MM.1S (cell line): ENCODE results near the gene CFAP61.

Experiments used
- DNase-seq: peaks from one replicate; pipeline ENCODE4 v3.0.0-alpha.2; 2015
- H2AFZ ChIP-seq: fragments of 300-600 bp; sonication (generic); 2 replicates; pipeline ENCODE4 v1.6.0; 2016; ENCODE audit warnings: antibody characterized with exemption, low read length
- H3F3A ChIP-seq: fragments of 300-600 bp; sonication (generic); 2 replicates; pipeline ENCODE4 v1.6.1; 2016; ENCODE audit warnings: mild to moderate bottlenecking, antibody characterized with exemption, low read length, moderate library complexity, mixed read lengths; ENCODE audit not compliant: insufficient read depth
- H3K27ac ChIP-seq: fragments of 300-600 bp; sonication (generic); 2 replicates; pipeline ENCODE4 v1.5.1; 2016; ENCODE audit warnings: mild to moderate bottlenecking, low read length
- H3K27me3 ChIP-seq: fragments of 300-600 bp; sonication (generic); replicated peaks from 2 replicates; pipeline ENCODE4 v1.6.0; 2016; ENCODE audit warnings: low read length; ENCODE audit not compliant: insufficient read depth
- H3K36me3 ChIP-seq: fragments of 300-600 bp; sonication (generic); replicated peaks from 2 replicates; pipeline ENCODE4 v1.6.1; 2016; ENCODE audit warnings: mild to moderate bottlenecking, low read length, mixed read lengths; ENCODE audit not compliant: insufficient read depth
- H3K4me1 ChIP-seq: fragments of 300-600 bp; sonication (generic); 2 replicates; pipeline ENCODE4 v1.6.1; 2016; ENCODE audit warnings: low read length, mixed read lengths
- H3K4me2 ChIP-seq: fragments of 300-600 bp; sonication (generic); 2 replicates; pipeline ENCODE4 v1.6.0; 2016; ENCODE audit warnings: low read depth, low read length
- H3K4me3 ChIP-seq: fragments of 300-600 bp; sonication (generic); 2 replicates; pipeline ENCODE4 v1.5.1; 2016; ENCODE audit warnings: low read length, mixed read lengths
- H3K79me2 ChIP-seq: fragments of 300-600 bp; sonication (generic); 2 replicates; pipeline ENCODE4 v1.6.1; 2016; ENCODE audit warnings: mixed run types, low read length, mixed read lengths
- H3K9ac ChIP-seq: fragments of 300-600 bp; sonication (generic); 2 replicates; pipeline ENCODE4 v1.6.1; 2016; ENCODE audit warnings: low read length, mixed read lengths
- H3K9me2 ChIP-seq: fragments of 300-600 bp; sonication (generic); replicated peaks from 2 replicates; pipeline ENCODE4 v1.6.1; 2016; ENCODE audit warnings: mild to moderate bottlenecking, low read length, mixed read lengths; ENCODE audit not compliant: insufficient read depth
- H3K9me3 ChIP-seq: fragments of 300-600 bp; sonication (generic); replicated peaks from 2 replicates; pipeline ENCODE4 v1.6.1; 2016; ENCODE audit warnings: mild to moderate bottlenecking, low read length, mixed read lengths; ENCODE audit not compliant: insufficient read depth
- H4K20me1 ChIP-seq: fragments of 300-600 bp; sonication (generic); 2 replicates; pipeline ENCODE4 v1.6.1; 2016; ENCODE audit warnings: mild to moderate bottlenecking, low read length, moderate library complexity, mixed read lengths; ENCODE audit not compliant: insufficient read depth
- CTCF ChIP-seq: fragments of 300-600 bp; sonication (generic); IDR thresholded peaks from 2 replicates; pipeline ENCODE4 v1.5.1; 2016; ENCODE audit warnings: antibody characterized with exemption, low read length, mixed read lengths
- EZH2 ChIP-seq: fragments of 300-600 bp; sonication (generic); optimal IDR thresholded peaks from 2 replicates; pipeline ENCODE3; 2017; ENCODE audit warnings: low read depth, mild to moderate bottlenecking, antibody characterized with exemption, low read length, mixed read lengths
- EZH2phosphoT487 ChIP-seq: fragments of 300-600 bp; sonication (generic); IDR thresholded peaks from 2 replicates; pipeline ENCODE4 v1.6.1; 2018; ENCODE audit warnings: antibody characterized with exemption, low read length

The CFAP61 gene

GRCh38 chr20:20017844-20018185 lies 34.5 kb upstream of the CFAP61 start:
- Histone ChIP-seq H3K27ac (peak overlapping the region; percentile 43; the same call in 1 of the 2 replicates), H3K9me2 (no peaks in the 10 kb centered on the region)
- DNase-seq, result peak; percentile 14

GRCh38 chr20:20018366-20018765 lies 34.0 kb upstream of the CFAP61 start:
- peak overlapping the region; percentile 83 for H3K4me3 ChIP-seq
- H3K4me2 ChIP-seq, result peak overlapping the region; percentile 68
- H3K9me3 ChIP-seq, result no peaks in the 10 kb centered on the region
- H3K27me3 ChIP-seq, result no peaks in the 10 kb centered on the region
- peaks cover 21% of the 10 kb centered on the region for H3F3A ChIP-seq
- H3K9ac ChIP-seq, result peak overlapping the region; percentile 86; the same call in 1 of the 2 replicates
- DNase-seq, result no peak
- TF ChIP-seq CTCF (no peak), EZH2 (no peak), EZH2phosphoT487 (no peak)
- H4K20me1 ChIP-seq, result 0 out of 2 replicates have a peak, but pooled peaks cover 5% of the 10 kb centered on the region
- no peaks in the 10 kb centered on the region for H3K36me3 ChIP-seq
- H3K79me2 ChIP-seq, result peaks cover 59% of the 10 kb centered on the region
- H3K9me2 ChIP-seq, result no peaks in the 10 kb centered on the region
- no peak overlapping the region for H2AFZ ChIP-seq
- H3K4me1 ChIP-seq, result peaks cover 48% of the 10 kb centered on the region
- H3K27ac ChIP-seq, result no peak overlapping the region

More at GRCh38 chr20:20017844-20018185, 34.5 kb upstream of the CFAP61 start:
- peaks cover 43% of the 10 kb centered on the region for H3K4me1 ChIP-seq
- no peaks in the 10 kb centered on the region for H3K9me3 ChIP-seq
- H3K36me3 ChIP-seq, result no peaks in the 10 kb centered on the region
- peak overlapping the region; percentile 75 for H2AFZ ChIP-seq
- H3K9ac ChIP-seq, result peak overlapping the region; percentile 86
- 0 out of 2 replicates have a peak, but pooled peaks cover 5% of the 10 kb centered on the region for H4K20me1 ChIP-seq
- peaks cover 53% of the 10 kb centered on the region for H3K79me2 ChIP-seq
- peak overlapping the region; percentile 83 for H3K4me3 ChIP-seq
- H3K27me3 ChIP-seq, result no peaks in the 10 kb centered on the region
- TF ChIP-seq EZH2 (no peak), EZH2phosphoT487 (no peak), CTCF (no peak)
- peak overlapping the region; percentile 68 for H3K4me2 ChIP-seq
- peaks cover 19% of the 10 kb centered on the region for H3F3A ChIP-seq

- Histone ChIP-seq H3K79me2 (peaks cover 66% of the 10 kb centered on the region), H3F3A (peaks cover 21% of the 10 kb centered on the region), H3K9me2 (no peaks in the 10 kb centered on the region), H4K20me1 (0 out of 2 replicates have a peak, but pooled peaks cover 5% of the 10 kb centered on the region), H3K27ac (no peak overlapping the region), H3K4me1 (peaks cover 50% of the 10 kb centered on the region), H3K9ac (no peak overlapping the region), H3K36me3 (no peaks in the 10 kb centered on the region), H3K27me3 (no peaks in the 10 kb centered on the region), H3K9me3 (no peaks in the 10 kb centered on the region), H3K4me2 (peak overlapping the region; percentile 68; the same call in 1 of the 2 replicates), H2AFZ (no peak overlapping the region), H3K4me3 (no peak overlapping the region)
- no peak for DNase-seq
- TF ChIP-seq EZH2phosphoT487 (no peak), CTCF (no peak), EZH2 (no peak)
These were observed 33.2 kb upstream of the CFAP61 start for GRCh38 chr20:20019123-20019522.
